HG03095 (cell line): ENCODE data around the gene CD151.
A peak's percentile ranks its signal among the peaks of the same experiment; 100 is the strongest.

Experiments used
- ATAC-seq: cut with Tn5 transposase; IDR thresholded peaks from one replicate; pipeline ENCODE4 v1.9.1; 2021; ENCODE audit warnings: moderate library complexity; ENCODE audit not compliant: unreplicated experiment

The CD151 gene

GRCh38 chr11:813072-813455, 19.7 kb upstream of the CD151 start:
- no peak for ATAC-seq

GRCh38 chr11:813456-814096, 19.2 kb upstream of the CD151 start:
- ATAC-seq: no peak

GRCh38 chr11:815675-816432, 16.9 kb upstream of the CD151 start:
- no peak for ATAC-seq

- ATAC-seq: no peak
These were observed 16.3 kb upstream of the CD151 start for GRCh38 chr11:816433-816779.

GRCh38 chr11:818396-819128, 14.2 kb upstream of the CD151 start, which contains the start of gene PNPLA2:
Gene PNPLA2 (plus strand): TSS chr11:818914. CDS start chr11:819719, 805 bp downstream.
- no peak for ATAC-seq

- ATAC-seq: peak; percentile 49
These were observed 13.4 kb upstream of the CD151 start for GRCh38 chr11:819129-819931.

- ATAC-seq: peak; percentile 44
These were observed 12.7 kb upstream of the CD151 start for GRCh38 chr11:819943-820649.

GRCh38 chr11:820655-821511, 11.9 kb upstream of the CD151 start:
- no peak for ATAC-seq

GRCh38 chr11:821512-822371, 11.0 kb upstream of the CD151 start:
- ATAC-seq: no peak

GRCh38 chr11:823441-824291, 9.1 kb upstream of the CD151 start:
- ATAC-seq: no peak

- ATAC-seq: no peak
These were observed 8.4 kb upstream of the CD151 start for GRCh38 chr11:824292-824880.

GRCh38 chr11:824942-825341, 7.8 kb upstream of the CD151 start:
- no peak for ATAC-seq

GRCh38 chr11:825366-826226, 7.2 kb upstream of the CD151 start:
- no peak for ATAC-seq

- no peak for ATAC-seq
These were observed 6.5 kb upstream of the CD151 start for GRCh38 chr11:826227-826621.

GRCh38 chr11:826836-827145, 6.0 kb upstream of the CD151 start:
- peak; percentile 0 for ATAC-seq

- ATAC-seq: peak; percentile 36
These were observed 5.4 kb upstream of the CD151 start for GRCh38 chr11:827146-827896.
